GM18508 (cell line): ENCODE data around the gene SAE1.

Source experiments
- ATAC-seq: cut with Tn5 transposase; IDR thresholded peaks from one replicate; pipeline ENCODE4 v1.9.1; 2021; ENCODE audit warnings: moderate number of reproducible peaks; ENCODE audit not compliant: insufficient read depth, unreplicated experiment

SAE1 gene

GRCh38 chr19:47104680-47105079 is 26.0 kb upstream of the SAE1 start:
- ATAC-seq: no peak

- ATAC-seq: no peak
Measured at GRCh38 chr19:47105874-47106273, 24.8 kb upstream of the SAE1 start.

GRCh38 chr19:47106821-47107201 is 23.8 kb upstream of the SAE1 start:
- ATAC-seq: no peak

- no peak for ATAC-seq
Measured at GRCh38 chr19:47107202-47107952, 23.3 kb upstream of the SAE1 start.

- ATAC-seq: no peak
Measured at GRCh38 chr19:47107953-47108746, 22.5 kb upstream of the SAE1 start.

GRCh38 chr19:47109177-47109540 is 21.5 kb upstream of the SAE1 start:
- ATAC-seq: no peak

GRCh38 chr19:47109541-47110375 is 20.9 kb upstream of the SAE1 start:
- no peak for ATAC-seq

GRCh38 chr19:47110521-47111005 is 20.1 kb upstream of the SAE1 start:
- ATAC-seq: no peak

GRCh38 chr19:47111006-47111621 is 19.5 kb upstream of the SAE1 start:
- ATAC-seq: no peak

- ATAC-seq: no peak
Measured at GRCh38 chr19:47111682-47112165, 18.9 kb upstream of the SAE1 start.

- ATAC-seq: no peak
Measured at GRCh38 chr19:47112166-47112996, 18.3 kb upstream of the SAE1 start.

GRCh38 chr19:47112997-47113849 is 17.4 kb upstream of the SAE1 start, which contains the start of gene ZC3H4:
TSS of gene ZC3H4 (minus strand) at chr19:47113776. CDS start at chr19:47112584, 1,192 bp downstream.
- peak; percentile 54 for ATAC-seq

GRCh38 chr19:47113850-47114651 is 16.6 kb upstream of the SAE1 start:
- ATAC-seq: no peak

GRCh38 chr19:47120470-47121067 is 10.1 kb upstream of the SAE1 start:
- no peak for ATAC-seq

GRCh38 chr19:47122359-47123335 is 8.0 kb upstream of the SAE1 start:
- ATAC-seq: no peak

GRCh38 chr19:47123406-47123805 is 7.2 kb upstream of the SAE1 start:
- no peak for ATAC-seq
